Dermis microvascular lymphatic vessel endothelial cell (primary cell): ENCODE data around the gene EP400. TPM values are rescaled to one million over a fixed set of nuclear protein-coding genes. Genes with fewer than 3 reads are reported as not detected.
A peak's percentile ranks its signal among the peaks of the same experiment; 100 is the strongest.
"Not testable (repeated sequence)": the region's sequence is repeated elsewhere in the genome, so short reads cannot be mapped to it uniquely, and the experiment has no call there.

Experiments
- DNase-seq, 2 donors: peaks; one replicate each; pipeline versions ENCODE4 v3.0.0 to v3.0.0-alpha.2; 2010; ENCODE audit warnings: low read depth in 2 of 2
- total RNA-seq: library from RNA; depleted of rRNA; stranded (reverse); fragments of >200 nt; gene quantifications from 2 replicates; pipeline ENCODE4 v1.2.1, GENCODE V29; 2014

Gene EP400
- total RNA-seq, 1 donor from 2014 or later: 5.9 TPM

DNA sequence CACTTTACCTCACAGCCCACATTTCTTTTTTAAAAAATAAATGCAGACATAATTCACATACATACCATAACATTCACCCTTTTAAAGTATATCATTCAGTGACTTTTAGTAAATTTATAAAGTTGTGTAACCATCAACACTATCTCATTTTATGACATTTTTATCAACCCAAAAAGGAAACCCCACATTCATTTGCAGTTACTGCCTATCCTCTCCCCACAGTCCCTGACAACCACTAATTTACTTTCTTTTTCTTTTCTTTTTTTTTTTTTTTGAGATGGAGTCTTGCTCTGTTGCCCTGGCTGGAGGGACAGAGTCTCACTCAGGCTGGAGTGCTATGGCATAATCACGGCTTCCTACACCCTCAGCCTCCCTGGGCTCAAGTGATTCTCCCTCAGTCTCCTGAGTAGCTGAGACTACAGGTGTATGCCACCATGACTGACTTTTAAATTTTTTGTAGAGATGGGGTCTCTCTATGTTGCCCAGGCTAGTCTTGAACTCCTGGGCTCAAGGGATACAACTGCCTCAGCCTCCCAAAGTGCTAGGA is 1.5 kb upstream of the EP400 start:
- no peak for DNase-seq

- not testable (repeated sequence) for DNase-seq
These were observed 870 bp upstream of the EP400 start for GRCh38 chr12:131948713-131949430.

DNA sequence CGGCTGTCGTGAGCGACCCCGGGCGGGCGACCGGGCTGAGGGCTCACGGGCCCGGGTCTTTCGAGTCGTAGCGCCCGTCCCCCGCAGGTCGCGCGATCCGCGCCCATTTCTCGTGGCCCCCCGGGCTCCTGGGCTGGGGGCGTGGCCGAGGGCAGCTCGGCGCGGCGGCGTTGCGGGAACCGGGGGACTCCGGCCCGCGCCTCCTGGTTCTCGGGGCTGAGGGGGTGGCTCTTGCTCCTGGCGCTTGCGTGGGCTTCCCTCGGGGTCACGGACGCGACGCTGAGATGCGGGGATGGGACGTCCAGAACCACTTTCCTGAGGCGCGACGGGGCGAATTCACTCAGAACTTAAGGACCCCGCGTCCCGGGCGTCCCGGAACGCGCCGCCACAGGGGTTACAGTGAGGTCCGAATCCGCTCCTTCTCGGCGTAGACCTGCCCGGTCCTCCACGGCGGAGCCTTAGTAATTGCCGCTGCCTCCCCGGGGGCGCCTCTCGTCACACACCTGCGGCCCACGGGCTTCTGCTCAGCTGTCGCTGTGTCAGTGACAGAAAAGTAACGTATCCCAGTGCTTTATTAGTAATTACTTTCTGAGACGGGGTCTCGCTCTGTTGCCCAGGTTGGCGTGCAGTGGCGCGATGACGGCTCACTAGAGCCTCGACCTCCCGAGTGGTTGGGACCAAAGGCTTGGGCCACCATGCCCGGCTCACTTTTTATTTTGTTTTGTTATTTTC is 606 bp downstream of the EP400 start:
- no peak for DNase-seq

- DNase-seq: not testable (repeated sequence)
These were observed 4.1 kb downstream of the EP400 start for GRCh38 chr12:131953810-131954209.

- not testable (repeated sequence) for DNase-seq
These were observed 4.7 kb downstream of the EP400 start for GRCh38 chr12:131954460-131954859.

- no peak for DNase-seq
These were observed 9.4 kb downstream of the EP400 start for GRCh38 chr12:131959116-131959515.

DNA sequence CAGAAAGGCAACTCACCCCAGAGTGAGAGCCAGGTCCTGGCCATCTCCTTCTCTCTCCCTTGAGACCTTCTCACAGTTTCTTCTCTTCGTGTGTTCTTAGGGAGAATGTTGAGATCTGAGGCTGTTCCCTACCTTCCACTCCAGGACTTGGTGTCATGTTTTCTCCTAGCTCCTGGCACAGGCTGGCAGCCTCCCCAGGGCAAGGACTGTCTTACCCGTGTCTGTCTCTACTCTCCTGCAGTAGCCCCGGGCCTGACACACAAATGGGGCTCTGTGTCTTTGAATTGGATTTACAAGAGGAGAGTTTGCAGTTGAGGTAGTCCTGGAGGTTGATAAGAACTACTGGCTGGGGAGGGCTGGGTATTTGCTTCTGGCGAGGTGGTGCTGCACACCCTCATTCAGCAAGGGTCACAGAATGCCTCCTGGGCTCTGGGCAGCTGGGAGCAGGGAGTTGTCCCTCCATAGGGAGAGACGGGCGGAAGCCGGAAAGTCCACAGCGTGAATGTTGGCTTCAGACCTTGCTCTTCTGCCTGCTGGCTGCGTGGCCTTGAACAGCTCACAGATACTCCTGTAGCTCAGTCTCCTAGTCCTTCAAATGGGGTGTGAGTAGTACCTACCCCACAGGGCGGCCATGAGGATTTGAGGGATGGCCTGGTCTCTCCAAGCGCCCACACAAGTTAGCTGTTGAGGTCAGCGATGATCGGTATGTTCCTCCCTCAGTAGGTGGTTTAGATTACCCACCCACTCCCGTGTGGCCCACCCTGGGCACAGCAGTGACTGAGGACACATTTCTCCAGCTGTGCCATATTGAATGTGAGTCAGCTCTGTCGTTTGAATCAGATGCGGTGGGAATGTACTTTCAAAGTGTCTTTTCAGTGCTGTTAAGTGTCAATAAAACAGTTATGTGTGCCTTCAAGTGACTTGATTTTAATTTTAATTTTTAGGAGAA is 10.2 kb downstream of the EP400 start:
- DNase-seq: no peak

- DNase-seq: not testable (repeated sequence)
These were observed 11.0 kb downstream of the EP400 start for GRCh38 chr12:131960590-131961325.

- DNase-seq: not testable (repeated sequence)
These were observed 11.6 kb downstream of the EP400 start for GRCh38 chr12:131961328-131961727.

GRCh38 chr12:131962069-131962468 is 12.3 kb downstream of the EP400 start:
- DNase-seq: no peak

GRCh38 chr12:131963381-131963780 is 13.6 kb downstream of the EP400 start:
- DNase-seq: no peak

DNA sequence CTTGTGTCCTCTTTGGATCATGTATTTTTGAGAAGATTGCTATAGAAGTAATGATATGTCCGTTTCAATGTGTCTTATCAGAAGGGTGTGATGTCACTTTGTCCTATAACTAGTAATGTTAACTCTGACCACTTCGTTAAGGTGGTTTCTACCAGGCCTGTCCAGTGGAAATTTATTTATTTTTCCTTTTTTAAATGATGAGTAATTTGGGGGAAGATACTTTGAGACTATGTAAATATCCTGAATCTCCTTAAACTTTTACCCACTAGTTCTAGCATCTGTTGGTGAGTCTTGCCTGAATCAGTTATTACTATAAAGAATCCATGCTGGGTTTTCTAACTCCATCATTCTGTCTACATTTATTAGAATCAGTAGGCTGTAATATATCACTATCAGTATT is 15.3 kb downstream of the EP400 start:
- no peak for DNase-seq

DNA sequence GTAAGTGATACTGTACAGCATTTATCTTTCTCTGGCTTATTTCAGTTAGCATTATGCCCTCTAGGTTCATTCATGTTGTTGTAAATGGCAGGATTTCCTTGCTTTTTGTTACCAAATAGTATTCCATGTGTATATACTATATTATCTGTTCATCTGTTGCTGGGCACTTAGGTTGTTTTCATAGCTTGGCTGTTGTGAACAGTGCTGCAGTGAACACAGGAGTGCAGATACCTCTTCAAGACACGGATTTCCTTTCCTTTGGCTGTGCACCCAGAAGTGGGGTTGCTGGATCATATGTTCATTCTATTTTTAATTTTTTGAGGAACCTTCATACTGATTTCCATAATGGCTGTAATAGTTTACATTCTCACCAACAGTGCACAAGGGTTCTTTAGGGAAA is 21.5 kb downstream of the EP400 start:
- peak in 1 of 2 donors; percentile 16 for DNase-seq

DNA sequence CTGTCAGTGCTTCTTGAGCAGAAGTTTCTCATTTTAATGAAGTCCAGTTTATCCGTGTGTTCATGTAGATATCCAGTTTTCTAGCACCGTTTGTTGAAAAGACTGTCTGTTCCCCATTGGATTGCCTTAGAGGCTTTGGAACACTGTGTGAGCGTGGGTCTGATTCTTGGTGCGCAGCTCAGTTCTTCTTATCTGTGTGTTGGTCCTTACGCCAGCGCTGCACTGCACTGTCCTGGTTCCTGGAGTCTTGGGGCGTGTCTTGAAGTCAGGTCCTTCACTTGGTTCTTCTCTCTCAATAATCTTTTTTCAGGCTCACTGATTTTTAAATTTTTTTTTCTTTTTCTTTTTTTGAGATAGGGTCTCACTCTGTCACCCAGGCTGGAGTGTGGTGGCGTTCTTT is 25.5 kb downstream of the EP400 start:
- no peak for DNase-seq

DNA sequence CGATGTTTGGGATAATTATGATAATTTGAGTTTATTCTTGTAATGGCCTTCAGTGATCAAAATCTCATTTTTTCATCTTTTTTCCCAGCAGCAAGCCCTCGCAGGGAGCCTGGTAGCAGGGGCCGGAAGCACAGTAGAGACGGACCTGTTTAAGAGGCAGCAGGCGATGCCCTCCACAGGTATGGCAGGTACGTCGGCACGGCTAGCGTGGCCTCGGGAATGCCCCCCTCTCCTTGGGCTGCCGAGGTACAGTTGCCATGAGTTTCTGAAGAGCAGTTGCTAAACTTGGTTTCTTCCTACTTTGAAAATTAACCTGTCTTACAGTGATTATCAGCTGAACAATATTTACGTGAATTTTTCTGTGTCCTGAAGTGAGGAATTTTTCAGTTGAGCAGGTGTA is 29.9 kb downstream of the EP400 start:
- no peak for DNase-seq

- peak in 1 of 2 donors; percentile 30 for DNase-seq
These were observed 30.5 kb downstream of the EP400 start for GRCh38 chr12:131980263-131980662.

DNA sequence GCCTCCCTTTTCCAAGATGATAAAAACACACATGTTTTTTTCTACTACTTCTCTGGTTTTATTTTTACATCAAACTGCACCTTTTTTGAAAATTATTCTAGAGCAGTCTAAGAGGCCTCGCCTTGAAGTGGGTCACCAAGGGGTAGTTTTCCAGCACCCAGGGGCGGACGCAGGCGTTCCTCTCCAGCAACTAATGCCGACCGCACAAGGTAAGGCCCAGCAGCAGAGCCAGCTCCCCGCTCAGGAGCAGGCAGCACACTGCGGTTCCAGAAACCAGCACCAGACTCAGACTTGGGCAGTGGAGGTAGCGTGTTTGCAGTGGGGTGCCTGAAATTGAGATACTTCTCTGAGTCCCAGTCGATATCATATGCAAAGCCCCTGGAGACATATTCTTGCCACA is 31.6 kb downstream of the EP400 start:
- no peak for DNase-seq

DNA sequence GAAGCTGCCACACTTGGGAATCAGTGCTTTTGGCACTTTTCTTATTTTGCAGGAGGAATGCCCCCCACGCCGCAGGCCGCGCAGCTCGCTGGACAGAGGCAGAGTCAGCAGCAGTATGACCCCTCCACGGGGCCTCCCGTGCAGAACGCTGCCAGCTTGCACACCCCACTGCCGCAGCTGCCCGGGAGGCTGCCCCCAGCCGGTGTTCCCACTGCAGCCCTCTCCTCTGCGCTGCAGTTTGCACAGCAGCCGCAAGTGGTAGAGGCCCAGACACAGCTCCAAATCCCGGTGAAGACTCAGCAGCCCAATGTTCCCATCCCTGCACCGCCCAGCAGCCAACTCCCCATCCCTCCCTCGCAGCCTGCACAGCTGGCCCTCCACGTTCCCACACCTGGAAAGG is 32.3 kb downstream of the EP400 start:
- no peak for DNase-seq

- DNase-seq: no peak
These were observed 33.3 kb downstream of the EP400 start for GRCh38 chr12:131983026-131983425.

GRCh38 chr12:131983554-131983953 is 33.8 kb downstream of the EP400 start:
- DNase-seq: no peak

- DNase-seq: no peak
These were observed 34.6 kb downstream of the EP400 start for GRCh38 chr12:131984334-131984733.
